NT2/D1 (cell line): Measurements from ENCODE around the gene GPR142.

Experiments
- DNase-seq: peaks from one replicate; pipeline ENCODE4 v3.0.0-alpha.2; 2011; ENCODE audit warnings: low read depth, low spot score
- H3K27me3 ChIP-seq: 2 replicates; pipeline ENCODE4 v1.6.0; 2011; ENCODE audit warnings: mild to moderate bottlenecking; ENCODE audit not compliant: insufficient read length, insufficient read depth
- H3K36me3 ChIP-seq: 2 replicates; pipeline ENCODE4 v1.6.1; 2011; ENCODE audit warnings: mild to moderate bottlenecking, low read length, mixed read lengths; ENCODE audit not compliant: insufficient read depth, insufficient read length
- H3K4me1 ChIP-seq: 2 replicates; pipeline ENCODE4 v1.5.1; 2011; ENCODE audit not compliant: insufficient read depth, insufficient read length
- H3K4me3 ChIP-seq: 2 replicates; pipeline ENCODE4 v1.5.1; 2011; ENCODE audit warnings: low read depth; ENCODE audit not compliant: insufficient read length
- H3K9ac ChIP-seq: 2 replicates; pipeline ENCODE4 v1.6.0; 2011; ENCODE audit warnings: low read depth; ENCODE audit not compliant: insufficient read length
- H3K9me3 ChIP-seq: 2 replicates; pipeline ENCODE4 v1.5.1; 2011; ENCODE audit warnings: mild to moderate bottlenecking, low read length; ENCODE audit not compliant: insufficient read depth
- SUZ12 ChIP-seq: IDR thresholded peaks from 2 replicates; pipeline ENCODE4 v1.6.1; 2011; ENCODE audit not compliant: insufficient read length, insufficient read depth; ENCODE audit errors: extremely low read depth
- YY1 ChIP-seq: IDR thresholded peaks from 2 replicates; pipeline ENCODE4 v1.6.1; 2011; ENCODE audit not compliant: insufficient read length, insufficient read depth
- ZNF274 ChIP-seq: IDR thresholded peaks from 2 replicates; pipeline ENCODE4 v1.6.1; 2011; ENCODE audit warnings: mild to moderate bottlenecking, low read depth, low read length

GPR142 gene

GRCh38 chr17:74354561-74354960 lies 12.7 kb upstream of the GPR142 start:
- Histone ChIP-seq H3K9me3 (peaks cover 4% of the 10 kb centered on the region; the same call in 1 of the 2 replicates), H3K36me3 (no peaks in the 10 kb centered on the region), H3K27me3 (peaks cover 89% of the 10 kb centered on the region), H3K9ac (no peak overlapping the region), H3K4me3 (no peak overlapping the region), H3K4me1 (peaks cover 13% of the 10 kb centered on the region)
- DNase-seq: no peak
- TF ChIP-seq SUZ12 (no peak), ZNF274 (no peak), YY1 (no peak)

DNA sequence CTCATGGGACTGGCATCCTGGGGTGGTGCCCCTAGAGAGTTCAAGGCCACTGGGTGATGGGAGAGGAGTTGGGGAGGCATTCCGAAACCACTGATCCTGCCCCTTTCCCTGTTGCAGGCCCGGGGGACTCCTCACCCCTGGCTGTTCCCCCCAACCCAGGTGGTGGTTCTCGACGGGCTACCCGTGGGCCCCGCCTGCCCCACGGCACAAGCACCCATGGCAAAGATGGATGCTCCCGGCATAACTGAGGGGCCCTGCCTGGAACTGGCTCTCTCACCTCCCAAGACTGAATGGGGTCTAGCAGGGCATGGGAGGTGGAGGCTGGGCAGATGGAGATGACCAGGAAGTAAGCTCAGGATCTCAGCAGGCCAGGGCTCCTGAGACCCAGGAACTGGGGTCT lies 12.2 kb upstream of the GPR142 start:
- H3K27me3 ChIP-seq: peaks cover 87% of the 10 kb centered on the region
- no peak for DNase-seq
- TF ChIP-seq ZNF274 (no peak), YY1 (no peak), SUZ12 (no peak)

GRCh38 chr17:74356646-74357465 lies 10.4 kb upstream of the GPR142 start:
- Histone ChIP-seq H3K4me3 (peak overlapping the region; percentile 43), H3K36me3 (no peaks in the 10 kb centered on the region), H3K9ac (peak overlapping the region; percentile 57), H3K27me3 (peaks cover 69% of the 10 kb centered on the region), H3K9me3 (peaks cover 4% of the 10 kb centered on the region; the same call in 1 of the 2 replicates), H3K4me1 (peaks cover 27% of the 10 kb centered on the region)
- TF ChIP-seq ZNF274 (no peak), SUZ12 (no peak), YY1 (no peak)
- DNase-seq: no peak

More for the DNA sequence above, 12.2 kb upstream of the GPR142 start:
- Histone ChIP-seq H3K9ac (no peak overlapping the region), H3K4me3 (no peak overlapping the region), H3K9me3 (peaks cover 4% of the 10 kb centered on the region; the same call in 1 of the 2 replicates), H3K36me3 (no peaks in the 10 kb centered on the region), H3K4me1 (peaks cover 16% of the 10 kb centered on the region)

DNA sequence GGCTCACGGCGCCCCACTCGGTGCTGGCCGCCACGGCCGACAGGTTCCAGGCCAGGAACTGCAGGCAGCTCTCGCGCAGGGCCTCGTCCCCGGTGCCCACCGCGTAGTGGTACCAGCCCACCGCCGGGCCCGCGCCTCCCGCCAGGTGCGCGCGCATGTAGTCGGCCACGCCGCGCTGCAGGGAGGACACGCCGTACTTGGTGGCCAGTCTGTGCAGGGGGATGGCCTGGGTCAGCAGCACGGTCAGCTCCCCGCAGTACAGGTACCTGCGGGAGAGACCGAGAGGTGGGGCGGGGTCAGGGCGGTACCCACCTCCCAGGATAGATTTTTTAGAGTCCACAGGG lies 9.9 kb upstream of the GPR142 start:
- Histone ChIP-seq H3K9me3 (peaks cover 4% of the 10 kb centered on the region; the same call in 1 of the 2 replicates), H3K4me1 (peaks cover 28% of the 10 kb centered on the region), H3K4me3 (no peak overlapping the region), H3K36me3 (no peaks in the 10 kb centered on the region), H3K27me3 (peaks cover 64% of the 10 kb centered on the region), H3K9ac (peak overlapping the region; percentile 57)
- no peak for TF ChIP-seq SUZ12
- no peak for TF ChIP-seq YY1
- DNase-seq: no peak

DNA sequence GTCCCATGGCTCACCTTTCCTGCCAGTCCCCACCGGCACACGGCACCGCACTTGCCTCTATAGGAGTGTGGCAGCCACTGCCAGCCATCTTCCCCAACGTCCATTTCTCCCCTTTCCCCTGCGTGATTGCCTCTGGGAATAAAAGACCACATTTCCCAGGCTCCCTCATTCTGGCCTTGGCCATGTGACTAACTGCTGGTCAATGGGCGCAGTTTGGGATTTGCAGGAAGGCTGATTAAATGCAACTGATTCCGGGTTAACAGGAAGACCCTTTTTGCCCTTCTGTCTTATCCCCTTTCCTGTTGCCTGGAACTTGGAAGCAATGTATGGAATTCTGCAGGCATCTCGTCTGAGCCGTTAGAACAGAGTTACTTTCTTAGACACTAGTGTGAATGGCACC lies 8.6 kb upstream of the GPR142 start:
- no peaks in the 10 kb centered on the region for H3K36me3 ChIP-seq
- peaks cover 37% of the 10 kb centered on the region for H3K4me1 ChIP-seq
- H3K4me3 ChIP-seq: no peak overlapping the region
- H3K9me3 ChIP-seq: peaks cover 4% of the 10 kb centered on the region; the same call in 1 of the 2 replicates
- no peak for DNase-seq
- peaks cover 51% of the 10 kb centered on the region for H3K27me3 ChIP-seq
- TF ChIP-seq ZNF274 (no peak), SUZ12 (no peak), YY1 (no peak)
- H3K9ac ChIP-seq: no peak overlapping the region

DNA sequence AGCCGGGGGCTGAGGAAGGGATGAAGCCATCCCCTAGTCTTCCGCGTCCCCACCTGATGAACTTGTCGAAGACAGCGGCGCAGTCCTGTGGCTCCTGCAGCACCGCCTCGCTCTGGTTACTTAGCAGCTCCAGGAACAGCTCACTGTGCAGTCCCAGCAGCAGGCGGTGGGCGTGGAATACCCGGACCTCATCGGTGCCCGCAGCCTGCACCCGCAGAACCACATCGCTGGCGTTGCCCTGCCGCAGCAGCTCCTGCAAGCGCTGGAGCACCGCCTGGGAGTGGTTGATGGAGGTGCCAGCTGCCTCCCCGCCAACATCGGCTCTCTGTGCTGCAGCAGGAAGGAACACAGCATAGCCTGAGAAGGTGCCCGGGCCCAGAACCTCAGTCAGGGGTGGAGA lies 7.4 kb upstream of the GPR142 start:
- H3K36me3 ChIP-seq: no peaks in the 10 kb centered on the region
- peaks cover 4% of the 10 kb centered on the region; the same call in 1 of the 2 replicates for H3K9me3 ChIP-seq
- TF ChIP-seq SUZ12 (no peak), YY1 (no peak), ZNF274 (no peak)
- H3K4me3 ChIP-seq: no peak overlapping the region
- H3K4me1 ChIP-seq: peaks cover 37% of the 10 kb centered on the region
- no peak overlapping the region for H3K9ac ChIP-seq
- no peak for DNase-seq
- peaks cover 39% of the 10 kb centered on the region for H3K27me3 ChIP-seq

DNA sequence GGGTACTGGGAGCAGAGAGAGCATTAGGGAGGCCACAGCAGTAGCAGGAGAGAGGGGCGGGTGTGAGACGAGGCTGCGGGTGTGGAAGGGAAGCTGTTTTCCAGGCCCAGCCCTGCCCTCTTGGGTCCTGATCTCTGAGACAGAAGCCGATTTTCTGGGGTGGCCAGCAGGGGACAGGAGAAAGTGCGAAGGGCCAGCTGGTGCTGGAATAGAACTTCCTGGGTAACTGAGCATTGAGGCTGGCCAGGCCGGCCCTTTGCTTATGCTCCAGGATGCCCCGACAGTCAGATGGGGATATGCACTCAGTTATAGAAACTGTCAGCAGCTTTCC lies 6.4 kb upstream of the GPR142 start:
- no peaks in the 10 kb centered on the region for H3K36me3 ChIP-seq
- TF ChIP-seq SUZ12 (no peak), YY1 (no peak), ZNF274 (no peak)
- peaks cover 29% of the 10 kb centered on the region for H3K27me3 ChIP-seq
- peaks cover 4% of the 10 kb centered on the region; the same call in 1 of the 2 replicates for H3K9me3 ChIP-seq
- peak overlapping the region; percentile 57 for H3K9ac ChIP-seq
- DNase-seq: no peak
- peak overlapping the region; percentile 27 for H3K4me3 ChIP-seq
- H3K4me1 ChIP-seq: peaks cover 37% of the 10 kb centered on the region
